HL-60 (cell line): ENCODE measurements around the gene TLCD4.
"Not testable (repeated sequence)": the region's sequence is repeated elsewhere in the genome, so short reads cannot be mapped to it uniquely, and the experiment has no call there.

Source experiments
- GABPA ChIP-seq: IDR thresholded peaks from 2 replicates; pipeline ENCODE4 v1.6.1; 2012; ENCODE audit warnings: low read depth
- TF ChIP-seq, protein P1 (sequence below): IDR thresholded peaks from one replicate; pipeline ENCODE4 v1.5.1; 2011; ENCODE audit warnings: low read length, control low read depth, inconsistent platforms; ENCODE audit not compliant: insufficient read depth

- TF ChIP-seq, protein P1, sequence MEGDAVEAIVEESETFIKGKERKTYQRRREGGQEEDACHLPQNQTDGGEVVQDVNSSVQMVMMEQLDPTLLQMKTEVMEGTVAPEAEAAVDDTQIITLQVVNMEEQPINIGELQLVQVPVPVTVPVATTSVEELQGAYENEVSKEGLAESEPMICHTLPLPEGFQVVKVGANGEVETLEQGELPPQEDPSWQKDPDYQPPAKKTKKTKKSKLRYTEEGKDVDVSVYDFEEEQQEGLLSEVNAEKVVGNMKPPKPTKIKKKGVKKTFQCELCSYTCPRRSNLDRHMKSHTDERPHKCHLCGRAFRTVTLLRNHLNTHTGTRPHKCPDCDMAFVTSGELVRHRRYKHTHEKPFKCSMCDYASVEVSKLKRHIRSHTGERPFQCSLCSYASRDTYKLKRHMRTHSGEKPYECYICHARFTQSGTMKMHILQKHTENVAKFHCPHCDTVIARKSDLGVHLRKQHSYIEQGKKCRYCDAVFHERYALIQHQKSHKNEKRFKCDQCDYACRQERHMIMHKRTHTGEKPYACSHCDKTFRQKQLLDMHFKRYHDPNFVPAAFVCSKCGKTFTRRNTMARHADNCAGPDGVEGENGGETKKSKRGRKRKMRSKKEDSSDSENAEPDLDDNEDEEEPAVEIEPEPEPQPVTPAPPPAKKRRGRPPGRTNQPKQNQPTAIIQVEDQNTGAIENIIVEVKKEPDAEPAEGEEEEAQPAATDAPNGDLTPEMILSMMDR: not testable (repeated sequence)
- not testable (repeated sequence) for TF ChIP-seq GABPA
Observed at GRCh38 chr1:95092891-95093290, 24.3 kb upstream of the TLCD4 start.
